ENCODE measurements around the gene PPP1R26. TPM values are rescaled to one million over a fixed set of nuclear protein-coding genes. Genes with fewer than 3 reads are reported as not detected.

The PPP1R26 gene
- total and polyA plus RNA-seq, 2 of the 13 experiments (the other 11 are each of a cell fraction or from before 2014, with no cell fraction given) = 8.6 to 11.6 TPM

GRCh38 chr9:135524130-135524861 is 44.7 kb downstream of the PPP1R26 start:
- Histone ChIP-seq H2AFZ (ENCODE audit: low read length) (no peak overlapping the region), H3K79me2 (ENCODE audit: insufficient read depth, low read length) (no peaks in the 10 kb centered on the region), H3K9me3 (ENCODE audit: low read length) (no peaks in the 10 kb centered on the region), H3K27me3 (ENCODE audit: control insufficient read depth in 1 of 2, insufficient read depth in 2 of 2, low read length in 2 of 2) (peaks cover 8 to 50% of the 10 kb centered on the region in 2 experiments), H3K4me3 (replicated peaks in 1 of 3; ENCODE audit: insufficient read depth in 1 of 3, low read depth in 2 of 3, low read length in 3 of 3) (no peak overlapping the region), H4K20me1 (ENCODE audit: insufficient read depth, low read length) (no peaks in the 10 kb centered on the region), H3K4me1 (ENCODE audit: insufficient read depth, low read length) (peaks cover 9% of the 10 kb centered on the region), H3K27ac (ENCODE audit: extremely low read length, insufficient read depth, low read length) (no peak overlapping the region), H3K4me2 (ENCODE audit: low read depth, low read length) (no peak overlapping the region), H3K9ac (ENCODE audit: insufficient read depth, low read depth, low read length) (no peak overlapping the region), H3K36me3 (replicated peaks in 1 of 2; ENCODE audit: control insufficient read depth in 1 of 2, insufficient read depth in 2 of 2, low read length in 2 of 2) (no peaks in the 10 kb centered on the region)
- intact Hi-C loops (cut with micrococcal nuclease; ENCODE audit: unreplicated experiment) (no loop called here), in situ Hi-C loops (cut with HindIII; ENCODE audit: extremely low pct_ligation_motif_present, low pct_unique_long_range_greater_than_20kb) (no loop called here)
- FAIRE-seq (no peak), ATAC-seq (peak; percentile 38), DNase-seq (ENCODE audit: low spot score) (no peak)
- no peak for TF ChIP-seq PRMT3 (CRISPR knock-in tag; IDR thresholded peaks at IDR 0.05; ENCODE audit: borderline replicate concordance, low read depth)
- peak; percentile 58 for TF ChIP-seq FOSL2 (CRISPR knock-in tag; IDR thresholded peaks at IDR 0.05)
- POLR2A ChIA-PET = no interaction called here
- CTCF ChIA-PET (ENCODE audit: low intra/inter-chr PET ratio, low total read pairs) = no interaction called here
- 9% methylated on average over 8 of the region's 27 CpGs for WGBS (ENCODE audit: low lambda C conversion rate)
- no TSS peak for BruUV-seq (replicated peaks)

GRCh38 chr9:135525241-135526088 is 45.9 kb downstream of the PPP1R26 start:
- WGBS (ENCODE audit: low lambda C conversion rate) = 58% methylated on average over 9 of the region's 31 CpGs
- no peak for ATAC-seq
- Histone ChIP-seq H3K9me3 (ENCODE audit: low read length) (no peaks in the 10 kb centered on the region), H2AFZ (ENCODE audit: low read length) (no peak overlapping the region), H4K20me1 (ENCODE audit: insufficient read depth, low read length) (no peaks in the 10 kb centered on the region), H3K4me2 (ENCODE audit: low read depth, low read length) (no peak overlapping the region), H3K79me2 (ENCODE audit: insufficient read depth, low read length) (no peaks in the 10 kb centered on the region), H3K36me3 (replicated peaks in 1 of 2; ENCODE audit: control insufficient read depth in 1 of 2, insufficient read depth in 2 of 2, low read length in 2 of 2) (no peaks in the 10 kb centered on the region), H3K4me3 (replicated peaks in 1 of 3; ENCODE audit: insufficient read depth in 1 of 3, low read depth in 2 of 3, low read length in 3 of 3) (no peak overlapping the region), H3K27ac (ENCODE audit: extremely low read length, insufficient read depth, low read length) (no peak overlapping the region), H3K4me1 (ENCODE audit: insufficient read depth, low read length) (peaks cover 9% of the 10 kb centered on the region), H3K27me3 (ENCODE audit: control insufficient read depth in 1 of 2, insufficient read depth in 2 of 2, low read length in 2 of 2) (peaks cover 8 to 51% of the 10 kb centered on the region in 2 experiments), H3K9ac (ENCODE audit: insufficient read depth, low read depth, low read length) (no peak overlapping the region)
- ChIA-PET CTCF (ENCODE audit: low intra/inter-chr PET ratio, low total read pairs) (no interaction called here), POLR2A (no interaction called here)
- TF ChIP-seq SP5 (CRISPR knock-in tag; IDR thresholded peaks at IDR 0.05; ENCODE audit: borderline replicate concordance, low read depth) = no peak
- TF ChIP-seq FOXA3 (CRISPR knock-in tag; IDR thresholded peaks at IDR 0.05) = no peak
- no peak for TF ChIP-seq ZNF776 (CRISPR knock-in tag; IDR thresholded peaks at IDR 0.05)
- TF ChIP-seq ZBTB25 (CRISPR knock-in tag; IDR thresholded peaks at IDR 0.05) = no peak
- no peak for TF ChIP-seq ZSCAN20 (CRISPR knock-in tag; IDR thresholded peaks at IDR 0.05; ENCODE audit: borderline replicate concordance)
- TF ChIP-seq PHF21A (CRISPR knock-in tag; IDR thresholded peaks at IDR 0.05) = no peak
- no peak for TF ChIP-seq ZNF296 (CRISPR knock-in tag; conservative IDR thresholded peaks at IDR 0.05)
- no peak for TF ChIP-seq RELA (CRISPR knock-in tag; IDR thresholded peaks at IDR 0.05)
- TF ChIP-seq ZC3H4 (CRISPR knock-in tag; IDR thresholded peaks at IDR 0.05; ENCODE audit: borderline replicate concordance) = no peak
- no peak for DNase-seq (ENCODE audit: low spot score)
- in situ Hi-C loops (cut with HindIII; ENCODE audit: extremely low pct_ligation_motif_present, low pct_unique_long_range_greater_than_20kb) = no loop called here
- BruUV-seq (replicated peaks) = no TSS peak
- no peak for FAIRE-seq
- intact Hi-C loops (cut with micrococcal nuclease; ENCODE audit: unreplicated experiment) = no loop called here

All from HepG2 (cell line).